Right renal pelvis (tissue), 4 donors: ENCODE data around the gene RREB1. TPM values are rescaled to one million over a fixed set of nuclear protein-coding genes. Genes with fewer than 3 reads are reported as not detected.

Source experiments
- DNase-seq, 4 donors: peaks; one replicate each; pipeline ENCODE4 v3.0.0-alpha.2; 2013; ENCODE audit warnings: low read depth in 4 of 4, low spot score in 3 of 4, missing footprints in 1 of 4
- polyA plus RNA-seq, 4 donors: library from polyadenylated mRNA; unstranded; fragments of 120-200 nt; gene quantifications; one replicate each; pipeline ENCODE4 v1.2.1, GENCODE V29; 2013; ENCODE audit not compliant: insufficient read length in 4 of 4

The RREB1 gene
- polyA plus RNA-seq, 4 donors = 19.8 to 24.3 (median 22.0) TPM

DNA sequence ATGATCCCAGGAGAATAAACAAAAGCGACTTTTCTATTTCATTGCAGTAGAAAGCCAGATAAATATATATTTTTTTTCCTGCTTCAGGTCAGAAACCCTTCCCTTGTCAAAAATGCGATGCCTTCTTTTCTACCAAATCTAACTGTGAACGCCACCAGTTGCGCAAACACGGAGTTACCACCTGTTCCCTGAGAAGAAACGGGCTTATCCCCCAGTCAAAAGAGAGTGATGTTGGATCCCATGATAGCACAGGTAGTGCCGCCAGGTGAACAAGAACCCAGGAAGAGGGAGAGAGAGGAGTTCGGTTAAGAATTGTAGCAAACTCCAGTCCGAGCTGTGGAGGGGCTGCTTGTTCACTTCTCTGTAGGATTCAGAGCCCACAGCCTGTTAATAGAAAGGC is 132.6 kb downstream of the RREB1 start:
- no peak for DNase-seq

DNA sequence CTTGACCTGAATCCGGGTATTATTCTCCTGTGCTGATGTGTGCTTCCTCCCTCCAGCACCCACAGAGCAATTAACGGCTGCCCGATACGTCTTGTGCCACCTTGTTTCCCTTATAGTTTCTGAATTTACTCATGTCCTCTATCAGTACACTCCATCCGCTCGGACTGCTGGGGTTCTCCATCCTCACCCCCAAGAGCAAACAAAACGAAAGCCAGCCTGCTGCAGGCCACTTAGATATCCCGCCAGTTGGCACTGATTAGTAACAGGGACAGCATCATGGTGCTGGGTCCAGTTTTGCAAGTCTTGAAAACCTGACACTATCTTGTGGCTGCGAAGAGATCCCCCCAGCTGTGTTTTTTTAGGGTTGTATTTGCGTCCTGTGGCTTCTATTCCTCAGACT is 133.4 kb downstream of the RREB1 start:
- DNase-seq = no peak

DNA sequence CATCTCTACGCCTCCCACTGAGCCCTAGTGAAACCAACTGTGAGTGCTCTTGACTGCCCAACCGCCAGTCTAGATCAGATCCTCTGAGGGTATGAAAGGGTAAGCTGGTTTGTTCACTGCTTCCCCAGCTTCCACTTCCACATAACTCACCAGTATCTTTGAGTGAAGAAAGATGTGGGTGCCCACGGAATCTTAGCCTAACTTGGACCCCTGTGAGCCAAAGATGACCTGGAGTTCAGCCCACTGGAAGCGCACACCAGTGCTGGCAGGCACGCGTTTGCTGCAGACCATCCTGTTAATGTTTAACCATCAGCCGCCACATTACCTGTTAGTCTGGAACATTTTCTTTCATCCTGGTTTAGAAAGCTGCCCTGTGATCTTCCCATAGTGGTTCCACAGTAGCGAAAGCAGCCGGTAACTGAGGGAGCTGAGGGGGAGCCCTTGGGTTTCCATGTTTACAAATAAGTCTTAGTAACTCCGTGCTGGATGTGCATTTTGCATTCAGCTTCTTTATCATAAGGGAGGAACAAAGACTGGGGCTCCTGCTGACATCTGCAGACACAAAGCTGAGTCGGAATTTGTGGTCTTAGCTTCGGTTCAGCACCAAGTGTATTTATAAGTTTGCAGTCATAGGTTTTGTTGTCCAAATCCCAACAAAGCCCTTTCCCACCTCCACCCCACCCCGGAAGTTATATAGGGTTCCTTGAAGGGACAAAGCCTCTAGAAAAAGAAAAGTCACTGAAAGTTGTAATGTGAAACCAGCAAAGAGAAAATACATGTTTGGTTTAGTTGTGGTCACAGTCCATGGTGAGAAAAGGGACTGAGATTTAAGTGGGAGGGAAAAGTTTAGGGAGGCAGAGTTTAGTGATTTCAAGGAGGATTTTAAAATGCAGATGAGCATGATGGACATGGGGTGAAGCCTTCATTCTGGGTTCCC is 134.2 kb downstream of the RREB1 start:
- DNase-seq = peak in 2 of 4 donors; percentile 50 to 70

DNA sequence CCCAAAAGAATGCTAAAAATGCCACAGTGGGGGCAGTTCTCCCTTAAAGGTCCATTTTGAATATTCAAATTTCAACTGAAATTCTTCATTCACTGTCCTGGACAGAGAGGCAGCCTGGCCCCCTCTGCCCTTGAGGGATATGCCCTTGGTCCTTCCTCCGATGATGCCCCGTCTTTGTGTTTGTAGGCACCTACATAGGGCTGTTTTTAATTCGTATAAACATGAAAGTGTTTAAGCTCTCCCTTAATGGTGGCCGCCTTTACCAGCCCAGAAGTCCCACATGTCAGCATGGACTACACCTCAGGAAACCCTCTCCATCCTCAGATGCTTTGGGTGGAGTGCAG is 135.0 kb downstream of the RREB1 start:
- no peak for DNase-seq

DNA sequence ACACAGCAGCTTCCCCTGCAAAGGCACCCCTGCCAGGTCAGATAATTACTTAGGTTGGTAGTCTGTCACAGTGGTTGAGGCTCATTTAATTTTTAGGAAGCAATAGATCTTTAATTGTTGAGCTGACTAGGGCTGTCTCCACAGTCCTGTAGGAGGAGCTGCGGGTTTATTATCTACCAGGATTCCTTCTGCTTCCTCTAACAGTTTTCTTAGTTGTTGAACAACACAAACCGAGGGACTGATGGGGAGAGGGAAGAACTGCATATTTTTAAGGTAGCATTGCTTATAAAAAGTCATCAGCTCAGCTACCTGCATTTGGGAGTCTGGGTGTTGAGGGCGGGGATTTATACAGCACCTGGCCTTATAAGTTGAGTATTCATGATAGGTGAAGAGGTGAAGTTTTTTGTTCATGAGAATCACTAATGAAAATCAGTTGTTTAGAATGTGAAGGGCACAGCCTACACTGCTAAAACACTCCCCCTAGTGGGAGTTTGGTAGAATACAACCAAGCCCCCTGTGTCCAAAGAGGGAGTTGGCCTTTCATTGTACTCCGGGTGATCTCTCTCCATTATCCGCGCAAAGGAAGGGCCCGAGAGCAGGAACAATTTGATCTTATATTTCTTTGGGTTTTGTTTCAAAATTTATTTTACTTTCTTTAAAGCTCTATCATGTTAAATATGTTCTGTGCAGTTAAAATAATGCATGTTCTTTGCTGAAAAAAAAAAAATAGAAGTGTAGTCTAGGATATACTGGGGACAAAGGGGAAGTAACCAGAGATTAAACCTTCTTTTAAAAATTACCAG is 135.6 kb downstream of the RREB1 start:
- DNase-seq = peak in 3 of 4 donors; percentile 54 to 67 (median 60)

DNA sequence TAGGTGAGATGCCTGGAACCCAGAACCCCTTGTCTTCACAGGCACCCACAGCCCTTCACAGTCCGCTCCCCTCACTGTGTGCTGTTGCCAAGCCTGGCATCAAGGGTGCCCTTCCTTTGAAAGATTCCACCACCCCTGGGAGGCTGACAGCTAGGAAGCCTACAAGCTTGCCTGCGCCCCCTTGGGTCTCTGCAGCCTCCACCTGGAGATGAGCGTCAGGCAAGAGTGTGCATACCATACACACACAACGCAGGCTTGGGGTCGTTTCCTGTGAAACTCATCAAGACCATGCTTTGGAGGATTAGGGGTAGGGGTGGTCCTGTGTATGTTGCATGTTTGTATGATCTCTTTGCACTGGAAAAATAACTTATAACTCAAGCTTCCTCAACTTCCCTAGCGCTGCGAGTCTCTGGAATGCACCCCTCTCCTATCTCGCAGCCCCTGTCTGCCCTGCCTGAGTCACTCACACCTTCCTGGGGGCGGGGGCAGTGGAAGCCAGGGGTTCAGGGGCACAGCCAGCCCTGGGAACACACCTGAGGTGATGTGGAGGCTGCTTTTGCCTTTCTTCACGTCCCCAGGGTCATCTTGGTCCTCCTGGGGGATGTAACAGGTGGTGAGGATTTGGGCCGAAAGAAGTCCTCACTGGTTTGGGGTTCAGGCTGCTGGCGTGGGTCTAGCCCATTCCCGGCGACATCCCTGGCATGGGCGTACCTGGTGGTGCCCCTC is 138.1 kb downstream of the RREB1 start:
- no peak for DNase-seq

DNA sequence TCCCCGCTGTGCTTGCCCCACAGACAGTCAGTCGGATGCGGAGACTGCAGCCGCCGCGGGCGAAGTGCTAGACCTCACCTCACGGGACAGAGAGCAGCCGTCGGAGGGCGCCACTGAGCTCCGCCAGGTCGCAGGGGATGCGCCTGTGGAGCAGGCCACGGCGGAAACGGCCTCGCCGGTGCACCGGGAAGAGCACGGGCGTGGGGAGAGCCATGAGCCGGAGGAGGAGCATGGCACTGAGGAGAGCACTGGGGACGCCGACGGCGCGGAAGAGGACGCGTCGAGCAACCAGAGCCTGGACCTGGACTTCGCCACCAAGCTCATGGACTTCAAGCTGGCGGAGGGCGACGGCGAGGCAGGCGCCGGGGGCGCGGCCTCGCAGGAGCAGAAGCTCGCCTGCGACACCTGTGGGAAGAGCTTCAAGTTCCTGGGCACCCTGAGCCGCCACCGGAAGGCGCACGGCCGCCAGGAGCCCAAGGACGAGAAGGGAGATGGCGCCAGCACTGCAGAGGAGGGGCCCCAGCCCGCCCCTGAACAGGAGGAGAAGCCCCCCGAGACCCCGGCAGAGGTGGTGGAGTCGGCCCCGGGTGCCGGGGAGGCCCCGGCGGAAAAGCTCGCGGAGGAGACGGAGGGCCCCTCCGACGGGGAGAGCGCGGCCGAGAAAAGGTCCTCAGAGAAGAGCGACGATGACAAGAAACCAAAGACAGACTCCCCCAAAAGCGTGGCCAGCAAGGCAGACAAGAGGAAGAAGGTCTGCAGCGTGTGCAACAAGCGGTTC is 138.8 kb downstream of the RREB1 start:
- DNase-seq = no peak

DNA sequence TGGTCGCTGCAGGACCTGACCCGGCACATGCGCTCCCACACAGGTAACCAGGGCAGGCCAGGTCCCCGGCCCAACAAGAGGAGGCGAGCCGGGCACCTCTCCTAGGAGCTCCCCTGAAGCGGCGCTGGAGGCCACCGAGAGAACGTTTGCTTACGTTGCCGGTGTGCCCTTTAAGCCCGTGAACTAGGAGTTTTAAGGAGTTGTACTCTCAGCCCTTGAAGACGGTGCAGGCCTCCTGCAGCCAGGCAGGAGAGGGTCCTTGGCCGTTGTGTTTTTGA is 139.4 kb downstream of the RREB1 start:
- no peak for DNase-seq

DNA sequence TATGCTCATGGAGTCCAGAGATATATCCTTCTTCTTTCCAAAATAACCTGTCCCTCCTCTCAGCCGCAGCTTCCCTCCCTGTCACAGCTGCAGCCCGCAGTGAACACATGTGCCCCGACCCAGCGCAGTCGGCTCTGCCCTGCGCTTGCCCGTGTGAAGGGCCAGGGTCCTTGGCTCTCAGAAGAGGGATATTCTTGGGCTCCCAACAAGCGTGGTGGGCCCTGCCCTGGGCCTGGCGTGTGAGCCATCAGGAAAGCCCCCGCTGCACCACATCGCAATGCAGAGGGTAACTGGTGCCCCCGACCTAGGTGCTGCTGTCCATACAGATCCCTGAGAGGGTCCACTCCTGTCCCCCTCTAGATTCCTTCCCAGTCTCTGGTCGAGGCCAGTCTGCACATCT is 140.1 kb downstream of the RREB1 start:
- DNase-seq = no peak

DNA sequence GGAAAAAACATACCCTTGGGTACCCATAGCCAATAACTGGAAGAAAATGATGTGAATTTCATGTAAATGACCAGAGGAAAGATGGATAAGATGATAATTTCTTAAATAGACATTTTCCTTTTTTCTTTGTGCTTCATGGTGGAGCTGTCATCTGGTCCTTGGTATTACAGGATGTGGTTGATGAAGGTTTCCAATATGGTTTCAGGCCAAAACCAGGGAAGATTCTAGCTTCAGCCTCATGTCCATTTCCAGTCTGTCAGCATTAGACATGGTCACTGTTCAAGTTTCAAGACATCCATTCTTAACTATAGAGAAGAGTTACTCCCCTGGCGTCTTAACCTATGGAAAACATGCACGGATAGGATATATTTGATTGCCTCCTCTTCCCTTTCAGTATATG is 141.6 kb downstream of the RREB1 start:
- DNase-seq = no peak

DNA sequence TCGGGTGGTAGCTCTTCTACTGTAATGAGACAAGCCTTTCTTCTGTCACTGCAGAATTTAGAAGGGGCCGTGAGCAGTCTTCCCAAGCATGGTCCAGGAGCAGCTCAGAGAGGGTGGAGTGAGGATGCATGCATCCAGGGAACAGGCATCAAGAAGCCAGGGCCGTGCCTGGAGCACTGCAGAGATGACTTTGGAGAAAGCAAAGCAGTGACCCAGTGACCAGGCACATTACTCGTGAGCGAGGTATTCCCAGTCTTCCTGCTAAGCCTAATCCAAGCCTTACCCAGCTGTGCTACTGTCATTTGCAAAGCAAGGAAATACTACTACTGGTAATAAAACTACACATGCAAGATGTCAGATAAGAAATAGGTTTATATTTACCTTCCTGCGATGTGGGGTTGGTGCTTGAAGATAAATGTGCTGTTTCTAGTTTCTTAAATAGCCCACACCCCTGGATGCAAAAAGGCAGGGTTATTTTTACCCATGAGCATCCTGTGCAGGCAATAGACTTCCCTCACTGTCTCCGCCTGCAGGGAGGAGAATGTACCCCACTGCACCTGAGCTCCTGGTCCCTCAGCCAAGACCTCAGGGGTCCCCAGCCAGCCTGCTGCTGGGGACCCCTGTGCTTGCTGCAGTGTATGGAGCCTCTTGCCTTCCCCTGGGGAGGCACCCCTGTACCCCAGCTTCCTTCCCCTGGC is 142.3 kb downstream of the RREB1 start:
- no peak for DNase-seq

DNA sequence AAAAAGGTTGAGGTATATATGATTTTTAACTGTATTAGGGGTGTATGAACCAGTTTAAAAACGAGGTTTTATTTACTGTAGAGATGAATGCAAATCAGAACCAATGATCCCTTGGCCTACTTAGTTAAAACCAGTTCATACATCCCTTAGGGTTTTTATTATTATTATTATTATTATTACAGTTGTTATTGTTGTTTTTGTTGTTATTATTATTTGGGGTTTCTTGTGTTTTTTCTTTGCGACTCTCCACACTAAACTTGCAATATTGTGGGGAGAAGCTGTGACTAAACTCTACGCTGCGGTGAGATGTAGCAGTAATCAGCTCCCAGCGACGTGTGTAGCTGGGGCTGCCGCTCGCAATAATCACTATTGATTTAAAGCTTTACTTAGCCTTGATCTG is 143.1 kb downstream of the RREB1 start:
- DNase-seq = no peak

DNA sequence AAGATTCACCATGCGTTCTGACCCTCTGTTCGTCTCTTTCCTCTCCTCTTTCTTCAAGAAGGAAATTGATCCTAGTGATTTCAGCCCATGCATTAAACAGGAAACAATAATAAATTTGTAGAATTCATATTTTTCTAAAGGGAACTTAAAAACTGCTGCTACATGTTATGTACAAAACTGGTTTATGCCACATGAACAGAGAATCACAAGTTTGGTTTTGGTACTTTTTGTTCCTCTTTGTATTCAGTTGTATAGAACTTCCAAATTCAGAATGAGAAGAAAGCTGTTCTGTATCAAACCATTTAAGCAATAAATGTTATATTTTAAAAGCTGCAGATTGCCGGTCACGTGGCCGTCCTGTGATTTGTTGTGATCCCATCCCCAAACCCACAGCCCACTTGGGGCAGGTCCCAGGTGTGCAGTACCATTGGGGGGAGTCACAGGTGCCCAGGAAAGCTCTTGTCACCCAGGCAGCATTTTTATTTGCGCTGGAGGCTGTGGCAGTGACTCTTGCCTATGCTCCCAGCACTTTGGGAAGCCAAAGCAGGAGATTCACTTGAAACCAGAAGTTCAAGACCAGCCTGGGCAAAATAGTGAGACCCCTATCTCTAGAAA is 144.0 kb downstream of the RREB1 start:
- no peak for DNase-seq

DNA sequence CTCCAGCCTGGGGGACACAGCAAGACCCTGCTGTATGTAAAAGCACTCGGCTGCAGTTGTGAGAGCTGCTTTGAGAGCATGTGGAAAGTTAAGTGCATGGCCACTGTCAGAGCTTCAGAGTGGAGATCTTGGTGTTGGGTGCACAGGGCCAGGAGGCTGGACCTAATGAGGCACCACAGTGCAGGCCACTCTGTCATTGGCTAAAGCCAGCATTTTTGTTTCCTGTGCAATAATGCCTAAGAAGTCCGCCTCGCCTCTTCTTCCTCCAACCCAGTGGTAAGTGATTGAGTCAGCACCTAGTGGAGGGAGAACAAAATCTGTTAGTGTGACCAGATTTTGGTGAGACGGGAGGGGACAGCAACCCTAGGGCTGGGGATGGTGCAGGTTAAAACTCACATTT is 144.6 kb downstream of the RREB1 start:
- DNase-seq = no peak

DNA sequence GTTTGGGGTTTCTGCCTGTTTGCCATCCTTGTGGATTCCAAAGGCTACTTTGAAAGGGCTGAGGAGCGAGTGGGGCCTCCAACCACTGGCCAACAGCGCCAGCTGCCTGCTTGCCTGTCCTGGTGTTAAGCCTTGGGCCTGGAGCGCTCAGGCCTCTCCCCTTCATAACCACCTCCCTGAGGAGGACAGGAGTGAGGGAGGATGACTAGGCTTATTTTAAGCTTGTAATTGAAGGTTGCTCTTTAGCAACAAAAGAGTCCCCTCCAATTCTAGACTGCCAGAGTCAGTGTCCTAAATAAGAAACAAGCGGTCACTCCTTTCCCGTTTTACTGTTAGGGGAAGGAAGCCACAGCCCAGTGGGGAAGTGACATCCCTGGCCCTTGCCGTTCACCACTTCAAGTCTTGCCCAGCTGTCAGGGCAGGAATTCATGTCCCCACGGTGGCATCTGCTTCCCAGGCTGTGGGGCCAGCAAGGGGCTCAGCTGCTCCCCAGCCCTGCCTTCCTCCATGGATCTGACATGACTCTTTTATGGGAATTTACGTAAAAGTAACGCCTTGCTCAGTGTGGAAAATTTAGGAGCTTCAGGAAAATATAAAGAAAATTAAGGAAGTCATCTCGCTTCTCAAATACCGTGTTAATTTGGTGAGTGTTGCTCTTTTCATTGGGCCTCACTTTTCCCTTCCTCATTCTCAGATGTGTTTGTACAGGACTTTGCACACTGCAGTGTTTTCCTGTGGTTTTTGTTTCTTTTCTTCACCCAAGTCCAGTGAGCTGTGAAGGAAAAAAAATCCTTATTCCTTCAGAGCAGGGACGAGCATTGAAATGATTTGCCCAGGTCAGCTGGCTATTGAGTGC is 147.4 kb downstream of the RREB1 start:
- DNase-seq = no peak

DNA sequence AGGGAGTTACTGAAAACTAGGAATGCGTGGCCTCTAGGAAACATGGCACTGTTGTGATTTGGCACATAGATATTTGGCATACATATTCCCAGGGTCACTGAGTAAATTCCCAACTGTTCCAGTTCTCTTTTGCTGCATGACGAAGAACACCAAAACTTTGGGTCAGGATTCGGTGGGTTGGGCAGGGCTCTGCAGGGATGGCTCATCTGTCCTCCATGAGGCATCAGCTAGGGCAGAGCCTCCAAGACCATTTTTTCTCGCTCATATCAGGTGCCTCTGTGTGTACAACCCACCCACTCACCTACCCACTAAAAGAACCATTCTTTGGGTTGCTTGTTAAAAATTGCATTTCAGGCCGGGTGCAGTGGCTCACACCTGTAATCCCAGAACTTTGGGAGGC is 148.2 kb downstream of the RREB1 start:
- no peak for DNase-seq

DNA sequence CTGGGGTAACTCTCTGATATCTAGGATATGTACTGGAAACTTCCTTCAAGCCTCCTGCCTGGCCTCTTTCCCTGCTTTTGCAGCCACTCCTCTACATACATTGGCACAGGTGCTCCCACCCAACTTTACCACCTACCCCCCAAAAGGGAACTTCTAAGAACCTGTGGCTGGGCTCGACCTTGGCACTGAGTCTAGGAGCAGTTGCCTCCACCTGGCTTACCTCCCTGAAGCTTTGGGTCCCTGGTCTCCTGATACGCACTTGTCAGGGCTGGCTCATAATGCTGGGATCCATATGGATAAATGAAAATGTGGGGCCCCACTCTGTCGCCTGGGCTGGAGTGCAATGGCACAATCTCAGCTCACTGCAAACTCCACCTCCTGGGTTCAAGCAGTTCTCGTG is 149.0 kb downstream of the RREB1 start:
- no peak for DNase-seq

DNA sequence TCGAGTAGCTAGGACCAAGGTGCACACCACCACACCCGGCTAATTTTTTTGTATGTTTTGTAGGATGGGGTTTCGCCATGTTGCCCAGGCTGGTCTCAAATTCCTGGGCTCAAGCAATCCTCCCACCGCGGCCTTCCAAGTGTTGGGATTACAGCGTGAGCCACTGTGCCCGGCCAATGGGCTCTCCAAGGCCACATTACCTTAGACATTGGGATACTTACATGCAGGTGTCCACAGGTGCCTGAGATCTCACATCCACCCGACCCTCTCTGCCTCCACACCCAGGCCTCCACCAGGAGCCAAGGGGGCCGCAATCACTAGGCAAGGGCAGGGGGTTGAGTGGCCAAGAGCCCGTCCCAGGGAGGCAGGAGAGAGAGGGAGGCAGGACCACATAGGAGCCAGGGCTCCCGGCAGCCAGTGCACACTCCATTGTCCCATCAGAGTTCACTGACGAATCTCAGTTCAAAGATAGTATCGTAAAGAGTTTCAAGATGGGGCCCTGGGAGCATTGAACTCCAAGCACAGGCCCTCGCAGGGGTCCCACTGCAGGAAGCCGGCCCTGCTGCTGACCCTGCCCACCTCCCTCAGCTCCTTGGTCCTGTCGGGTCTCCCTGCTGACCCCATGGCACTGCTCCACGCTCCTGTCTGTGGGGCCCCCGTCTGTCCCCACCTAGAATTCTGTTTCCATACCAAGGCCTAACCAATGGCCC is 149.9 kb downstream of the RREB1 start:
- no peak for DNase-seq
